GM12891 (cell line): ENCODE data around the gene TUBA3D.
"Not testable (repeated sequence)": the region's sequence is repeated elsewhere in the genome, so short reads cannot be mapped to it uniquely, and the experiment has no call there.

Experiments used
- PAX5 ChIP-seq: IDR thresholded peaks from 2 replicates; pipeline ENCODE4 v1.6.1; 2011; ENCODE audit warnings: low read length, moderate library complexity, mild to moderate bottlenecking; ENCODE audit not compliant: insufficient read depth, severe bottlenecking
- POLR2A ChIP-seq: IDR thresholded peaks from 2 replicates; pipeline ENCODE4 v1.6.1; 2011; ENCODE audit warnings: low read depth, low read length, control low read depth
- POLR2AphosphoS5 ChIP-seq: IDR thresholded peaks from 2 replicates; pipeline ENCODE4 v1.6.1; 2011; ENCODE audit warnings: low read depth, low read length, control low read depth
- TAF1 ChIP-seq: IDR thresholded peaks from 2 replicates; pipeline ENCODE4 v1.6.1; 2011; ENCODE audit warnings: low read depth, low read length, control low read depth

- TF ChIP-seq POLR2A, POLR2AphosphoS5, TAF1, PAX5: not testable (repeated sequence)
These were observed 2.7 kb upstream of the TUBA3D start for GRCh38 chr2:131473266-131473665.
